Small intestine (tissue), 7 donors: ENCODE measurements around the gene MARK4. TPM values are rescaled to one million over a fixed set of nuclear protein-coding genes. Genes with fewer than 3 reads are reported as not detected.

ENCODE experiments used
- DNase-seq, 2 donors: peaks; one replicate each; pipeline versions ENCODE4 v3.0.0 to v3.0.0-alpha.2; 2013
- FAIRE-seq: peaks from 2 replicates; lab custom pipeline; 2012; peaks lifted over from hg19 to GRCh38; lab: Jason Lieb, UNC
- H3K27ac ChIP-seq, 3 donors: one replicate each; pipeline ENCODE4 v1.5.1; 2013; ENCODE audit warnings: low read length in 2 of 3, mild to moderate bottlenecking in 2 of 3, control low read depth in 1 of 3, inconsistent platforms in 1 of 3, low read depth in 1 of 3, moderate library complexity in 1 of 3
- H3K27me3 ChIP-seq, 3 donors: one replicate each; pipeline ENCODE4 v1.6.1; 2013; ENCODE audit warnings: low read length in 3 of 3, inconsistent platforms in 1 of 3; ENCODE audit not compliant: control insufficient read depth in 3 of 3, insufficient read depth in 3 of 3
- H3K36me3 ChIP-seq, 3 donors: one replicate each; pipeline ENCODE4 v1.6.1; 2013; ENCODE audit warnings: low read length in 3 of 3, inconsistent platforms in 1 of 3, low read depth in 1 of 3, mild to moderate bottlenecking in 1 of 3, moderate library complexity in 1 of 3; ENCODE audit not compliant: control insufficient read depth in 3 of 3, insufficient read depth in 2 of 3
- H3K4me1 ChIP-seq, 3 donors: one replicate each; pipeline ENCODE4 v1.6.1; 2013; ENCODE audit warnings: low read length in 2 of 3, inconsistent platforms in 1 of 3, low read depth in 1 of 3, mild to moderate bottlenecking in 1 of 3, moderate library complexity in 1 of 3; ENCODE audit not compliant: control insufficient read depth in 3 of 3, insufficient read depth in 2 of 3
- H3K4me3 ChIP-seq, 3 donors: one replicate each; pipeline ENCODE4 v1.5.1; 2013; ENCODE audit warnings: low read length in 3 of 3, control low read depth in 1 of 3, inconsistent platforms in 1 of 3, low read depth in 1 of 3, mild to moderate bottlenecking in 1 of 3, moderate library complexity in 1 of 3
- H3K9me3 ChIP-seq, 2 donors: one replicate each; pipeline ENCODE4 v1.6.1; 2013; ENCODE audit warnings: low read depth in 1 of 2, low read length in 1 of 2; ENCODE audit not compliant: control insufficient read depth in 2 of 2, insufficient read depth in 1 of 2
- WGBS, 3 donors: extraction: QIAGEN DNeasy Blood & Tissue Kit; methylation state at CpG; one replicate each; pipeline ENCODE4 v1.1.7; 2013; 5-methylcytosine and 5-hydroxymethylcytosine counted together
- polyA plus RNA-seq, 4 donors: library from polyadenylated mRNA; stranded (reverse) in 3 of 4; unstranded in 1 of 4; fragments of 200-250 nt in 3 of 4; fragments of 120-200 nt in 1 of 4; gene quantifications; one replicate each; pipeline versions ENCODE4 v1.2.1 to v1.2.3, GENCODE V29; 2013
- donor health status: healthy with polysubstance abuse.
- donor health status: control.
- donor health status: control.
- donor health status: Bipolar disorder and iron deficiency.
- donor health status: healthy.

The MARK4 gene
- polyA plus RNA-seq, 4 donors: 5.1 to 14.2 (median 7.7) TPM

DNA sequence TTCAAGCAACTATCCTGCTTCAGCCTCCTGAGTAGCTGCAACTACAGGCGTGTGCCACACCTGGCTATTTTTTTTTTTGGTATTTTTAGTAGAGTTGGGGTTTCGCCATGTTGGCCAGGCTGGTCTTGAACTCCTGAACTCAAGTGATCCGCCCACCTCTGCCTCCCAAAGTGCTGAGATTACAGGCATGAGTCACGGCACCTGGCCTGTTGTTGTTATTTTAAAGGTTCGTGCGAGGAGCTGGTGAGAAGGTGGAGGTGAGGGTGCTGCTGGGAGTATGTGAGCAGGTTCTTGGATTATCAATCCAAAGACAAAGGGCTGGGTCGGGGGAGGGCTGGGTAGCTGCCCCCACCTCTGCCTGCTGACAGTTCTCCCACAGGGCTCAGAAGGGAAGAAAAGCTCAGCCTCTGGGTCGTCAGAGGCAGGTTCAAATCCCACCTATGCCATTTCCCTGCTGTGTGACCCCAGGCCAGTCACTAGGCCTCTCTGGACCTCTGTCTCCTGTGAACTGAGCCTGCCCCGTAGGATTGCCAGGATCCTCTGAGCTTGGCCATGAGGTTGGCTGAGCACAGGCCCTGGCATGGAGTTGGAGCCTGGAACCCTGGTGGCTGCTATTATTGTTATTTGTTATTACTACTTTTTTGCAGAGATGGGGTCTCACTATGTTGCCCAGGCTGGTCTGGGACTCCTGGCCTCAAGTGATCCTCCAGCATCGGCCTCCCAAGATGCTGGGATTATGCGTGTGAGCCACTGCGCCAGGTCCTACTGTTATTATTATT is 70.1 kb downstream of the MARK4 start:
- Histone ChIP-seq H3K36me3 (no peaks in the 10 kb centered on the region), H3K4me3 (no peak overlapping the region), H3K27ac (no peak overlapping the region), H3K27me3 (peaks cover 7 to 37% (median 20%) of the 10 kb centered on the region in 3 donors), H3K4me1 (peaks cover 0 to 8% (median 0%) of the 10 kb centered on the region in 3 donors), H3K9me3 (no peaks in the 10 kb centered on the region)
- FAIRE-seq: no peak
- no peak for DNase-seq
- 51 to 74% (median 63%) methylated on average over 12 of the region's 12 CpGs for WGBS, 3 donors

DNA sequence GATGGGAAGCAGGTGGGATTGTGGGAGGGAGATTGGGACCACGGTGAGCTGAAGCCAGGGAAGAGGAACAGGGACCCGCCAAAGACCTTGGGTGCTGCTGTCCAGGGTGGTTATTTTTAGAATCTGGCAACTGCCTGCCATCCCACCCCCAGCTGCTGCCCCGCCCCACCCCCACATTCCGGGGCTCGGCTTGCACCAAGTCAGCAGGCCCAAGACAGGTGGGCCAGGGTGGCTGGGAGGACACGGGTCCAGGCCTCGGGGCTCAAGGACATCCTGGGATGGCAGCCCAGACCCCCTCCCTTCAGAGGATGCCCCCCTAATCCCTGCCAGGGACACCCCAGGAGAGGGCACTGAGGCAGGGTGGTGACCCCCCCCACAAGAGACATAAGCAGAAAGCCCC is 70.8 kb downstream of the MARK4 start:
- no peak for DNase-seq
- 28 to 58% (median 35%) methylated on average over 6 to 7 of the region's 7 CpGs for WGBS, 3 donors
- no peak for FAIRE-seq
- no peak overlapping the region for H3K4me3 ChIP-seq
- no peaks in the 10 kb centered on the region for H3K9me3 ChIP-seq
- no peak overlapping the region for H3K27ac ChIP-seq
- peaks cover 7 to 31% (median 20%) of the 10 kb centered on the region in 3 donors for H3K27me3 ChIP-seq
- peaks cover 0 to 8% (median 0%) of the 10 kb centered on the region in 3 donors for H3K4me1 ChIP-seq
- H3K36me3 ChIP-seq: no peaks in the 10 kb centered on the region

DNA sequence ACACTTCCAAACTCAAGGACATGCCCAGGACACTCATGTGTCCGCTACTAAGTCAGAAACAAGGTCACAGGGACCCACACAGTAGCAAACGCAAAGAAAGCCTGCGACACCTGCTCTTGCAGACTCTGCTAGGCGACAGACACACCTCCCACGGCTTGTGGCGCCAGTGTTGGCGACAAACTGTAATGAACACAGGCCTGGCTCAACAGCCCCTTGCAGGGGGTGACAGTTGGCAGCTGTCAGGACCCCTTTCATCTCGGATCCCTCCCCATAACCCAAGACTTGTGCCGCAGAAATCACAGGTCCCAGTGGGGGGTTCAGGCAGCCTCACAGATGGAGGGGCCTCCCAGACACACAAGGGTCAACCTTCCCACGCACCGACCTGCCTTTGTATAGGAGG is 71.2 kb downstream of the MARK4 start:
- H3K4me1 ChIP-seq: peaks cover 0 to 8% (median 0%) of the 10 kb centered on the region in 3 donors
- no peaks in the 10 kb centered on the region for H3K9me3 ChIP-seq
- no peak for DNase-seq
- H3K36me3 ChIP-seq: no peaks in the 10 kb centered on the region
- H3K4me3 ChIP-seq: no peak overlapping the region
- peaks cover 7 to 31% (median 20%) of the 10 kb centered on the region in 3 donors for H3K27me3 ChIP-seq
- no peak for FAIRE-seq
- no peak overlapping the region for H3K27ac ChIP-seq
- 20 to 33% (median 24%) methylated on average over 11 of the region's 11 CpGs for WGBS, 3 donors

DNA sequence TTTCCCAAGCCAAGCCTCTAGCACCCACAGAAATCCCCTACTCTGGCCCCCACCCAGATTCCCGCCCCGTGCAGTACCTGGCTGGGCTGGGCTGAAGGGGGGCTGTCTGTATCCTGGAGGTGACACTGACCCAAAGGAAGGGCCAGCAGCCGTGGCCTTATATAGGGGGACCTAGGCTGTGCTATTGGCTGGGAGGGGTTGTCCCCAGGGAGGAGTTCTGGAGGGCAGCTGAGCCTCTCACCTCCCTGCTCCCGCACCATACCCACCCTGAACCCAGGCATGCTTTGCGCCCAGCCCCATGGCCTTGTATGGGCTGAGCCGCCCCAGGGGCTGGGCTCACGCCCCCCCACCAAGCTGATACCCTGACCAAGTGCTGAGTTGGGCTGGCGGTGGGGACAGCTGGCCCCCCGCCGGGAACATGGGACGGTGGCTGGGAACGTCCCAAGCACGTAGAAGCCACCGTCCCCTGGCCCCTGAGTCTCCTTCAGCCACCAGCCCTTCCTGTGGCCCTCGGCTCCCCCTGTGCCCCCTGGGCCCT is 71.7 kb downstream of the MARK4 start, which contains the start of gene CKM:
CKM (minus strand) TSS at position 132 of the 538 bp plus-strand sequence. CDS start 3,162 bp downstream, outside the sequence.
- no peaks in the 10 kb centered on the region for H3K36me3 ChIP-seq
- peak within 1 kb of the TSS in 1 of 3 donors; percentile 24 for H3K4me3 ChIP-seq
- H3K27me3 ChIP-seq: peaks cover 7 to 31% (median 18%) of the 10 kb centered on the region in 3 donors
- no peak within 1 kb of the TSS for H3K27ac ChIP-seq
- WGBS, 3 donors: 38 to 43% (median 43%) methylated on average over 12 to 15 of the region's 15 CpGs
- no peaks in the 10 kb centered on the region for H3K9me3 ChIP-seq
- H3K4me1 ChIP-seq: peaks cover 0 to 8% (median 0%) of the 10 kb centered on the region in 3 donors
- FAIRE-seq: no peak
- no peak for DNase-seq

DNA sequence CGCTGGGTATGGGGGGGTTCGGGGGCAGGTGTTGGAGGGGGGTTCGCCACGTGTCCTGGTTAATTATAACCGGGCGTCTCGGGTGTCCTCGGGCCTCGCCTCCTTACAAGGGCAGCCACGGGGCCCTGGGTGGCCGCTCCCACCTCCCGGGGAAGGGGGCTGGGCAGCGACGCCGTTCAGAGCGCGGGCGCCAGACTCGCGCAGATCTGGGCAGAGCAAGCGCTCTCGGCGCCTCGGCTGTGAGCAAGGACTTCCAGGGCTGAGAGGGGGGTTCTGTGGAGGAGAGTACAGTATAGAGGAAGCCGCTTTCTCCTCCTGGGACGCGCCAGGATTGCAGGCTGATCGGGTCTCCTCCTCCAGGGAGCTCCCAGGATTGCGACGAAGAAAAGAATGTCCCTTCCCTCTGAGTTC is 72.6 kb downstream of the MARK4 start:
- Histone ChIP-seq H3K9me3 (no peaks in the 10 kb centered on the region), H3K4me3 (peak overlapping the region in 1 of 3 donors; percentile 24), H3K27me3 (peaks cover 7 to 31% (median 18%) of the 10 kb centered on the region in 3 donors), H3K27ac (no peak overlapping the region), H3K4me1 (peaks cover 0 to 8% (median 0%) of the 10 kb centered on the region in 3 donors), H3K36me3 (no peaks in the 10 kb centered on the region)
- FAIRE-seq: no peak
- DNase-seq: peak in 1 of 2 donors; percentile 54
- 2 to 5% (median 4%) methylated on average over 28 to 30 of the region's 30 CpGs for WGBS, 3 donors

DNA sequence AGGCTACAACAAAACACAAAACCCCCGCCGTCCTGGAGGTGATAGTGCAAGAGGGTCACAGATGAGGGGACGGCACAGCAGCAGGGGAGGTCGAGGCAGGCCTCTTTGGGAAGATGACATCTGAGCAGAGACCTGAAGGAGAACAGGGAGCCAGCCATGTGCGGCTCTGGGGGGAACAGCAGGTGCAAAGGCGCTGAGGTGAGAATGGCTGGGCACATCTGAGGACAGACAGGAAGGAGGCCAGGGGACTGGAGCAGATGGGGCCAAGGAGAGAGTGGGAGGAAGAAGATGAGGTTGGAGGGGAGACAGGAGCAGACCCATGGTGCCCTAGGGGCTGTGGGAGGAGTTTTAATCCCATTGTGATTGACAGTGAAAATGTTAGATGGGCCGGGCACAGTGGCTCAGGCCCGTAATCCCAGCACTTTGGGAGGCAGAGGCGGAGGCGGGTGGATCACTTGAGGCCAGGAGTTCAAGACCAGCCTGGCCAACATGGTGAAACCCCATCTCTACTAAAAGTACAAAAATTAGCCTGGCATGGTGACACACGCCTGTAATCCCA is 73.4 kb downstream of the MARK4 start:
- peaks cover 7 to 27% (median 18%) of the 10 kb centered on the region in 3 donors for H3K27me3 ChIP-seq
- WGBS, 3 donors: 55 to 66% (median 66%) methylated on average over 11 of the region's 11 CpGs
- no peak for FAIRE-seq
- H3K27ac ChIP-seq: no peak overlapping the region
- H3K4me1 ChIP-seq: peaks cover 0 to 8% (median 0%) of the 10 kb centered on the region in 3 donors
- H3K36me3 ChIP-seq: no peaks in the 10 kb centered on the region
- H3K9me3 ChIP-seq: no peaks in the 10 kb centered on the region
- H3K4me3 ChIP-seq: no peak overlapping the region
- DNase-seq: no peak

DNA sequence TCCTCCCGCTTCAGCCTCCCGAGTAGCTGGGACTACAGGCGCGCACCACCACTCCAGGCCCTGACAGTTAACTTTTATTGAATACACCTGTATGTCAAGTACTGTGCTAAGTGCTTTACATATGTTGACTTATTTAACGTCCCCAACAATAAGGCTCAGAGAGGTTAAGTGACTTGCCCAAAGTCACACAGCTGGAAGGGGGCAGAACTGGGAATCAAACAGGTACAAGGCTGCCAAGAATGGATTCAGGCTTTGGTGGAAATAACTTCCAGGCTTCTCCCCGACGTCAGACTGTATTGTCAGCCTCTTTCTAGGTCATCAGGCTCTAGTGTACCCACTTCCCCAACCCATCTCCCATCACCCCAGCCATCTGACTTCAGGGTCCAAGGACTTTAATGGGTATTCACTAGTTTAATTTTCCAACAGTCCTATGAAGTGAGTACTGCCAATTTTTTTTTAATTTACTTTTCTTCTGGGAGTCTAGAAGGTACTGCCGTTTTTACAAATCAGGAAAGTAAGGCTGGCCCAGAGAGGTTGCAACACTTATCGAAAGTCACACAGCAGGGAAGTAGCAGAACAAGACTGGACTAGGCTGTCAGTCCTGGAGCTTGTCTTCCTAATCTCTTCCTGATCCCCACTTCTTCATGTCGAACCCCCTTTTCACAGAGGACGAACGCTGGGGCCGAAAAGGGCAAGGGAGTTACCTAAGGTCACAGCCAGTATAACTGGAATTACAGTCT is 76.5 kb downstream of the MARK4 start:
- no peaks in the 10 kb centered on the region for H3K36me3 ChIP-seq
- H3K4me1 ChIP-seq: peaks cover 0 to 8% (median 0%) of the 10 kb centered on the region in 3 donors
- no peak overlapping the region for H3K4me3 ChIP-seq
- H3K9me3 ChIP-seq: no peaks in the 10 kb centered on the region
- FAIRE-seq (no peak), DNase-seq (no peak)
- WGBS, 3 donors: 62 to 76% (median 71%) methylated on average over 13 of the region's 13 CpGs
- peaks cover 7 to 22% (median 14%) of the 10 kb centered on the region in 3 donors for H3K27me3 ChIP-seq
- H3K27ac ChIP-seq: no peak overlapping the region

DNA sequence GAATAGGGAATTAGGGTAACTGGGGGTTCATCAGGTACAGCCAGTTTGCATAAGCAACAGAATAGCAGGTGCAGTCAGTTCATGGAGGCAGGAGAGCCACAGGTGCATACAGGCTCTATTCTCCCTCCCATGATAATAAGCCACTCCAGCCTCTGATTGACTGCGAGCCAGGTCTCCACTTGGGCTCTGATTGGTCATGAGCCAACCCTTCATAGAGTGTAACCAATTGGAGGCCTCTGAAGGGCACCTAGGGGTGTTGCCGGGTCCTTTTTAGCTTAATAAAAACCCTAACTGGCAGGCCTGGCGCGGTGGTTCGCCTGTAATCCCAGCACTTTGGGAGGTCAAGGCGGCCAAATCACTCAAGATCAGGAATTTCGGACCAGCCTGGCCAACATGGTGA is 80.3 kb downstream of the MARK4 start:
- Histone ChIP-seq H3K4me1 (no peaks in the 10 kb centered on the region), H3K27me3 (peaks cover 0 to 3% (median 2%) of the 10 kb centered on the region in 3 donors)
- 78 to 83% (median 78%) methylated on average over 7 of the region's 7 CpGs for WGBS, 3 donors

More for the DNA sequence above, 80.3 kb downstream of the MARK4 start:
- FAIRE-seq (no peak), DNase-seq (no peak)
- no peak overlapping the region for H3K27ac ChIP-seq
- no peak overlapping the region for H3K4me3 ChIP-seq
- H3K36me3 ChIP-seq: no peaks in the 10 kb centered on the region
- H3K9me3 ChIP-seq: no peaks in the 10 kb centered on the region
